Colonic mucosa (tissue), 4 donors: ENCODE data around the gene GPATCH2L. TPM values are rescaled to one million over a fixed set of nuclear protein-coding genes. Genes with fewer than 3 reads are reported as not detected.

Experiments
- DNase-seq: peaks from one replicate; pipeline ENCODE4 v3.0.0-alpha.2; 2020
- H3K27ac ChIP-seq: fragments of 200-600 bp; one replicate; pipeline ENCODE4 v1.8.0; 2021
- H3K27me3 ChIP-seq: fragments of 200-600 bp; one replicate; pipeline ENCODE4 v1.8.0; 2021
- H3K36me3 ChIP-seq: fragments of 200-600 bp; one replicate; pipeline ENCODE4 v1.8.0; 2021
- H3K4me1 ChIP-seq: fragments of 200-600 bp; one replicate; pipeline ENCODE4 v1.8.0; 2021; ENCODE audit warnings: mild to moderate bottlenecking
- H3K4me3 ChIP-seq: fragments of 200-600 bp; one replicate; pipeline ENCODE4 v1.8.0; 2021
- H3K9ac ChIP-seq, 2 donors: one replicate each; pipeline ENCODE4 v1.7.0; 2013; ENCODE audit warnings: control low read depth in 2 of 2, low read depth in 2 of 2, low read length in 2 of 2
- H3K9me3 ChIP-seq: fragments of 200-600 bp; one replicate; pipeline ENCODE4 v1.8.0; 2021
- intact Hi-C: fragments of 100-400 bp; cut with DNase I; formaldehyde crosslinking; loops from one replicate; pipeline ENCODE4 v1.14.1; 2022
- total RNA-seq, 2 donors: library from RNA; stranded (reverse); fragmentation: NEBNext Ultra II Directional in 1 of 2; extraction: Animal tissue kit (Norgen Biotek cat#: 25700) in 1 of 2; gene quantifications; one replicate each; pipeline ENCODE4 v1.2.1, GENCODE V29; 2021
- TF ChIP-seq, protein P1 (sequence below): fragments of 200-600 bp; IDR thresholded peaks from one replicate; pipeline ENCODE4 v1.8.0; 2022; ENCODE audit warnings: antibody characterized with exemption, mild to moderate bottlenecking
- donor health status: healthy.
- donor health status: DM: no; HTN: no; CAD: no.
- donor health status: DM: no; HTN: no; CAD: no.

Gene GPATCH2L
- total RNA-seq, 2 donors from 2014 or later, result 33.7 to 34.7 TPM

DNA sequence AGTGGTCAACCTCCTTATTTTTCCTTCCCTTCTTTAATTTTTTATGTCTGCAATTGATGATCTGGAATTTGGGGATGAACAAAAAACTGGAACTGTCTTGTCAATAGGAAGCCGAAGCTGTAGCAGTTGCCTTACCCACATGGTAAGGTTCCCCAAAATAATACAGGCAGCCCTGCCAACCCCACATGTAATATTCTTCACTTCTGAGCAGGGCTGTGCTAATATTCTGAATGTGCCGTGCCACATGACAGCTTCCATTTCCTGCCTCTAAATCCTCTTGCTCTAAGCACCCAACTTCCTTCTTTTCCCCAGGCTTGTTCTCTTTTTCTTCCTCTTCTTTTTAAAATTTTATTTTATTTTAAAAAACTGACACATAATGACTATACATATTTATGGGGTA lies 39.6 kb downstream of the GPATCH2L start:
- Histone ChIP-seq H3K9me3 (no peaks in the 10 kb centered on the region), H3K4me3 (no peak overlapping the region), H3K9ac (no peak overlapping the region), H3K27ac (no peak overlapping the region), H3K4me1 (no peaks in the 10 kb centered on the region), H3K27me3 (no peaks in the 10 kb centered on the region), H3K36me3 (peaks cover 4% of the 10 kb centered on the region)
- intact Hi-C loops, result no loop called here
- DNase-seq, result no peak
- TF ChIP-seq, protein P1, sequence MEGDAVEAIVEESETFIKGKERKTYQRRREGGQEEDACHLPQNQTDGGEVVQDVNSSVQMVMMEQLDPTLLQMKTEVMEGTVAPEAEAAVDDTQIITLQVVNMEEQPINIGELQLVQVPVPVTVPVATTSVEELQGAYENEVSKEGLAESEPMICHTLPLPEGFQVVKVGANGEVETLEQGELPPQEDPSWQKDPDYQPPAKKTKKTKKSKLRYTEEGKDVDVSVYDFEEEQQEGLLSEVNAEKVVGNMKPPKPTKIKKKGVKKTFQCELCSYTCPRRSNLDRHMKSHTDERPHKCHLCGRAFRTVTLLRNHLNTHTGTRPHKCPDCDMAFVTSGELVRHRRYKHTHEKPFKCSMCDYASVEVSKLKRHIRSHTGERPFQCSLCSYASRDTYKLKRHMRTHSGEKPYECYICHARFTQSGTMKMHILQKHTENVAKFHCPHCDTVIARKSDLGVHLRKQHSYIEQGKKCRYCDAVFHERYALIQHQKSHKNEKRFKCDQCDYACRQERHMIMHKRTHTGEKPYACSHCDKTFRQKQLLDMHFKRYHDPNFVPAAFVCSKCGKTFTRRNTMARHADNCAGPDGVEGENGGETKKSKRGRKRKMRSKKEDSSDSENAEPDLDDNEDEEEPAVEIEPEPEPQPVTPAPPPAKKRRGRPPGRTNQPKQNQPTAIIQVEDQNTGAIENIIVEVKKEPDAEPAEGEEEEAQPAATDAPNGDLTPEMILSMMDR, result no peak

DNA sequence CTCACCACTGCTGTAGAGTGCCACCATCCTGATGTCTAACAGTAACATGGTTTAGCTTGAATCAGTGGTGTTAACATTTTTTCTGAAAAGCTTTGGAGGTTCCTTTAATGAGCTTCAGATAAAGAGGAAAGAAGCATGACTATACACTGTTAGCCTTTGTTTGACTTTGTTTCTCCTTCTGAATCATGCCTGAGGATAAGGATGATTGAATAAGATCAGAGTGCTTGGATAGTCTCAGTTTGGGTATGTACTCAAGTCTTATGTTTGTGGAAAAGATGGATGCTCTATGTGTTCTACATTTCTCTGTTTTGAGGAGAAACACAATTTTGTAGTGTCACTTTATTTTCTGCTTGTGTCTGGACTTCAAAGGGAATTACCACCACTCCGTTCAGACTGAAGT lies 42.0 kb downstream of the GPATCH2L start:
- Histone ChIP-seq H3K27me3 (no peaks in the 10 kb centered on the region), H3K4me3 (no peak overlapping the region), H3K36me3 (peaks cover 4% of the 10 kb centered on the region), H3K27ac (no peak overlapping the region), H3K9ac (no peak overlapping the region), H3K4me1 (no peaks in the 10 kb centered on the region), H3K9me3 (no peaks in the 10 kb centered on the region)
- TF ChIP-seq, protein P1, result no peak
- intact Hi-C loops, result no loop called here
- DNase-seq, result no peak

DNA sequence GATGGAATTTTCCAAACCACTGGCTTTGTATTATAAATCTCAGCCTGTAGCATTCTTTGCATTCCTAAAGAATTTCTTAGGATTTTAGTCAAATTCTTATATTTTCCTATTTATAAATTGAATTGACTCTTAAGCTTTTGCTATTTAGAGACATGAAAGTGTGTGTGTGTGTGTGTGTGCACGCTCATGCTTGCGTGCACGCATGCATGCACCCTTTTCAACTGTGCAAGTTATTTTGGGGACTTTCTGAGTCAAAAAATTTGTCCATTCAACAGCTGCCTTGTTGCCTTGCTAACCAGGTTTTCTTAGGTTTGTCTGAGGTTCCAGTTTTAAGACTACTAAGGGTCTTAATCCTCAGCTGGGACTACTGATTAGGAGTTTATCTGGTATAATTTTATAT lies 42.6 kb downstream of the GPATCH2L start:
- intact Hi-C loops, result no loop called here
- no peaks in the 10 kb centered on the region for H3K27me3 ChIP-seq
- H3K27ac ChIP-seq, result no peak overlapping the region
- peaks cover 4% of the 10 kb centered on the region for H3K36me3 ChIP-seq
- DNase-seq, result no peak
- TF ChIP-seq, protein P1, result no peak
- no peak overlapping the region for H3K4me3 ChIP-seq
- H3K9ac ChIP-seq, result no peak overlapping the region
- no peaks in the 10 kb centered on the region for H3K4me1 ChIP-seq
- no peaks in the 10 kb centered on the region for H3K9me3 ChIP-seq

DNA sequence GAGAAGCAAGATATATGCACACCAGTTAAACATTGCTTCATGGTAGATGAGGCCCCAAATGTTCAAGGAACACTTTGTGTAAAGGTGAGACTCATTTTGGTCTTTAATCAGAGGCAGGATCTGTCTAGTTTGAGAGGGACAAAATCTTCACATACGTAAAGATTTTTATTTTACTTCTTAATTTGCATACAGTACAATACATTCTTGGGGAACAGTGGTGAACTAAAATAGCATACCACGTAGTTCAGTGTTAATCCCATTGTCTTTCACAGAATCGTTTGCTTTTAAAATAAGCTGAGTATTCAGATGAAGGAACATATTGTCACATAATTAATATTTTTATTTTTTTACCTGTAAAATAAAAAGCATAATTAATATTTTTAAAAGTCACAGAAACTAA lies 43.3 kb downstream of the GPATCH2L start:
- H3K27me3 ChIP-seq, result no peaks in the 10 kb centered on the region

DNA sequence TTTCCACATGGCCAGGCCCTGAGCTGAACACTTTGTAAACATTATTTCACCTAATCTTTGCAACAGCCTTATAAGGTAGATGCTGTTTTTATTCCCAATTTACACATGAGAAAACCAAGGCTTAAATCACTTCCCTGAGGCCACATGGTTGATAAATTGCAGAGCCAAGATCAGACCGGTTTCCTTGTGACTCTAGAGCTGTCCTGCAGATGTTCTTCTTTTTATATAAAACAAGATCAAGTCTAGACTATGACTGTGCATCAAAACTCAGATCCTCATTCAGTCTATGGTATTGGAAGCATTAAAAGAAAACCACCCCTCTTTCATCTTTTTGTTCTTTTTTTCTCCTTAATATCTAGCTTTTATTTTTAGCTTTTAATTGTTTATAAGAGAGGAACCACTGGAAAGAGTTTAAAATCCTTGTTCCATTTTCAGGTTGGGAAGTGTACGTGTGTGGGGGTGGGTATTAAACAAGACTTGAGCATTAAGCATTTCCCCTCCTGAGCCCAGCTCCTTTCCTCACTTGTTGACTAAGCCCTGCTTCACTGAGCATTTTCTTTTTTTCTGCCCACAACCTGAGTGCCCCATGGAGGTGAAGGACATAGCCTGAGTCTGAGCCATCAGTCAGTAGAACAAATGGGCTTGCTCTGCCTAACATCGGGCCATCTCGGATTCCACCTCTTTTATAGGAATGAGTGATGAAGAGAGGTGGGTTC lies 45.4 kb downstream of the GPATCH2L start:
- DNase-seq, result no peak
- Histone ChIP-seq H3K4me1 (no peaks in the 10 kb centered on the region), H3K27ac (no peak overlapping the region), H3K27me3 (no peaks in the 10 kb centered on the region), H3K9ac (no peak overlapping the region), H3K9me3 (no peaks in the 10 kb centered on the region), H3K36me3 (peaks cover 4% of the 10 kb centered on the region), H3K4me3 (no peak overlapping the region)
- TF ChIP-seq, protein P1, result no peak
- intact Hi-C loops, result no loop called here

More for the DNA sequence above, 43.3 kb downstream of the GPATCH2L start:
- Histone ChIP-seq H3K4me3 (no peak overlapping the region), H3K9me3 (no peaks in the 10 kb centered on the region), H3K9ac (no peak overlapping the region), H3K27ac (no peak overlapping the region), H3K36me3 (peaks cover 4% of the 10 kb centered on the region), H3K4me1 (no peaks in the 10 kb centered on the region)
- TF ChIP-seq, protein P1, result no peak
- no peak for DNase-seq
- intact Hi-C loops, result no loop called here
